Peyer's patch (tissue), 4 donors: ENCODE data around the gene UROC1.

ENCODE experiments used
- CTCF ChIP-seq, 6 experiments: fragments of 450-650 bp in 4 of 6; fragments of 200-600 bp in 2 of 6; sonication (generic) in 1 of 6; IDR thresholded peaks; one replicate each; pipeline ENCODE4 v1.5.1; 2017 to 2019; ENCODE audit warnings: antibody characterized with exemption in 6 of 6, mild to moderate bottlenecking in 3 of 6, moderate library complexity in 1 of 6
- POLR2A ChIP-seq, 2 donors: fragments of 450-650 bp; IDR thresholded peaks; one replicate each; pipeline ENCODE4 v1.5.1; 2017; ENCODE audit warnings: antibody characterized with exemption in 2 of 2, mild to moderate bottlenecking in 2 of 2, moderate library complexity in 2 of 2

GRCh38 chr3:126498461-126498860 is 19.1 kb downstream of the UROC1 start:
- TF ChIP-seq POLR2A (IDR thresholded peaks at IDR 0.05) (no peak), CTCF (IDR thresholded peaks at IDR 0.05) (no peak)
